HepG2 (cell line): ENCODE measurements around the gene ISCU. TPM values are rescaled to one million over a fixed set of nuclear protein-coding genes. Genes with fewer than 3 reads are reported as not detected.

Source experiments
- ATAC-seq: fragments of 200-7000 bp; cut with Tn5 transposase; 3 replicates; pipeline ENCODE4 v1.9.1; 2020; ENCODE audit warnings: mild to moderate bottlenecking, moderate library complexity
- BruUV-seq: library from RNA; stranded (reverse); fragments of 400-500 nt; replicated peaks from 2 replicates; lab custom pipeline; 2021; lab: Mats Ljungman, UMichigan
- CTCF ChIA-PET: fragments of 300-600 bp; formaldehyde crosslinking; extraction: SDS; loops from one replicate; lab custom pipeline; 2021; ENCODE audit warnings: low total read pairs, inconsistent platforms, low intra/inter-chr PET ratio; lab: Yijun Ruan, JAX
- POLR2A ChIA-PET: fragments of 350-600 bp; sonication (Branson Sonifier 250); formaldehyde crosslinking; loops from one replicate; lab custom pipeline; 2020; ENCODE audit warnings: antibody characterized with exemption, inconsistent platforms; lab: Yijun Ruan, JAX
- DNase-seq: peaks from one replicate; pipeline ENCODE4 v3.0.0-alpha.2; 2015; ENCODE audit warnings: low spot score
- FAIRE-seq: peaks from 3 replicates; lab custom pipeline; 2011; peaks lifted over from hg19 to GRCh38; lab: Jason Lieb, UNC
- H2AFZ ChIP-seq: one replicate; pipeline ENCODE4 v1.6.1; 2011; ENCODE audit warnings: low read length, inconsistent platforms
- H3K27ac ChIP-seq: fragments of 300-600 bp; 3 replicates; pipeline ENCODE4 v1.8.0; 2011; ENCODE audit warnings: mixed run types, mild to moderate bottlenecking, mixed read lengths, low read length, inconsistent platforms; ENCODE audit not compliant: insufficient read depth; ENCODE audit errors: extremely low read length
- H3K27me3 ChIP-seq, 2 experiments: fragments of 200-600 bp in 1 of 2; 2 replicates in 1 of 2; 3 replicates in 1 of 2; pipeline versions ENCODE4 v1.6.0 to v1.8.0; 2011; ENCODE audit warnings: low read length in 2 of 2, mild to moderate bottlenecking in 2 of 2, moderate library complexity in 2 of 2, inconsistent platforms in 1 of 2; ENCODE audit not compliant: insufficient read depth in 2 of 2, control insufficient read depth in 1 of 2
- H3K36me3 ChIP-seq, 2 experiments: fragments of 200-600 bp in 1 of 2; replicated peaks in 1 of 2; 2 replicates in 1 of 2; 3 replicates in 1 of 2; pipeline versions ENCODE4 v1.5.1 to v1.8.0; 2011; ENCODE audit warnings: low read length in 2 of 2, inconsistent platforms in 1 of 2; ENCODE audit not compliant: insufficient read depth in 2 of 2, control insufficient read depth in 1 of 2
- H3K4me1 ChIP-seq: 2 replicates; pipeline ENCODE4 v1.5.1; 2012; ENCODE audit warnings: low read length, inconsistent platforms; ENCODE audit not compliant: insufficient read depth
- H3K4me2 ChIP-seq: 2 replicates; pipeline ENCODE4 v1.6.0; 2011; ENCODE audit warnings: low read depth, low read length, inconsistent platforms
- H3K4me3 ChIP-seq, 3 experiments: fragments of 200-600 bp in 1 of 3; sonication (generic), shearing (Covaris generic) in 1 of 3; replicated peaks in 1 of 3; 2 replicates each; pipeline ENCODE4 v1.5.1; 2011 to 2016; ENCODE audit warnings: low read length in 3 of 3, inconsistent platforms in 2 of 3, low read depth in 2 of 3, mild to moderate bottlenecking in 2 of 3, control low read depth in 1 of 3, mixed read lengths in 1 of 3; ENCODE audit not compliant: insufficient read depth in 1 of 3
- H3K79me2 ChIP-seq: one replicate; pipeline ENCODE4 v1.6.1; 2011; ENCODE audit warnings: low read length, inconsistent platforms; ENCODE audit not compliant: insufficient read depth
- H3K9ac ChIP-seq: 2 replicates; pipeline ENCODE4 v1.6.0; 2011; ENCODE audit warnings: mild to moderate bottlenecking, low read depth, low read length, inconsistent platforms; ENCODE audit not compliant: insufficient read depth
- H3K9me3 ChIP-seq: 2 replicates; pipeline ENCODE4 v1.5.1; 2012; ENCODE audit warnings: mild to moderate bottlenecking, low read length
- H4K20me1 ChIP-seq: 2 replicates; pipeline ENCODE4 v1.6.0; 2011; ENCODE audit warnings: inconsistent platforms, mild to moderate bottlenecking, low read length, moderate library complexity; ENCODE audit not compliant: insufficient read depth
- FIP1L1 ChIP-seq: fragments of 200-400 bp; formaldehyde crosslinking; IDR thresholded peaks from 2 replicates; pipeline ENCODE4 v1.6.1; 2018; ENCODE audit warnings: low read depth, mild to moderate bottlenecking, low read length, moderate library complexity, borderline replicate concordance; ENCODE audit not compliant: insufficient read depth
- GATAD2A ChIP-seq: IDR thresholded peaks from 2 replicates; pipeline ENCODE4 v1.6.1; 2016
- MTA1 ChIP-seq: sonication (generic); formaldehyde crosslinking; IDR thresholded peaks from 2 replicates; pipeline ENCODE4 v1.4.0; 2020; ENCODE audit warnings: missing genetic modification reagents, mild to moderate bottlenecking, borderline replicate concordance
- ZBTB4 ChIP-seq: sonication (generic); formaldehyde crosslinking; IDR thresholded peaks from 2 replicates; pipeline ENCODE4 v1.4.0; 2020; ENCODE audit warnings: missing genetic modification reagents, mild to moderate bottlenecking, borderline replicate concordance
- ZBTB40 ChIP-seq, 2 experiments: fragments of 450-650 bp in 1 of 2; sonication (generic) in 1 of 2; formaldehyde crosslinking in 1 of 2; IDR thresholded peaks; 2 replicates each; pipeline versions ENCODE4 v1.6.1 to v1.8.0; 2016 to 2022; ENCODE audit warnings: antibody characterized with exemption in 1 of 2, mild to moderate bottlenecking in 1 of 2, missing genetic modification reagents in 1 of 2
- ZNF101 ChIP-seq: sonication (generic); formaldehyde crosslinking; IDR thresholded peaks from 2 replicates; pipeline ENCODE4 v1.4.0; 2020; ENCODE audit warnings: mild to moderate bottlenecking, low read depth, missing genetic modification reagents, borderline replicate concordance
- ZNF512B ChIP-seq: sonication (generic); formaldehyde crosslinking; IDR thresholded peaks from 2 replicates; pipeline ENCODE4 v1.5.1; 2020; ENCODE audit warnings: missing genetic modification reagents, mild to moderate bottlenecking, borderline replicate concordance
- ZNF530 ChIP-seq: sonication (generic); formaldehyde crosslinking; IDR thresholded peaks from 2 replicates; pipeline ENCODE4 v1.5.0; 2020; ENCODE audit warnings: low read depth, mild to moderate bottlenecking, missing genetic modification reagents
- WGBS: methylation state at CpG from one replicate; pipeline ENCODE4 v1.1.6; 2017; ENCODE audit warnings: low lambda C conversion rate; 5-methylcytosine and 5-hydroxymethylcytosine counted together
- in situ Hi-C: cut with HindIII; loops from 2 replicates; pipeline ENCODE4 v1.10.0; 2017; ENCODE audit warnings: low pct_unique_long_range_greater_than_20kb; ENCODE audit not compliant: extremely low pct_ligation_motif_present
- intact Hi-C: fragments of 100-400 bp; cut with micrococcal nuclease; formaldehyde crosslinking; loops from one replicate; pipeline ENCODE4 v1.10.0; 2022; ENCODE audit not compliant: unreplicated experiment
- polyA plus RNA-seq, 8 experiments: library from polyadenylated mRNA; depleted of rRNA in 3 of 8; stranded (reverse) in 7 of 8; unstranded in 1 of 8; fragments of >200 nt; fragmentation: Illumina TruSeq in 4 of 8; extraction: Trizol in 4 of 8; gene quantifications; 2 replicates each; pipeline versions ENCODE4 v1.2.1 to v1.2.3, GENCODE V29; 2011 to 2016; ENCODE audit warnings: low read depth in 4 of 8, missing spikeins in 1 of 8, mixed read lengths in 1 of 8; ENCODE audit not compliant: insufficient read depth in 1 of 8
- total RNA-seq, 5 experiments: library from RNA; depleted of rRNA; stranded (reverse); fragments of >200 nt; fragmentation: Illumina TruSeq; extraction: Trizol; gene quantifications; 2 replicates each; pipeline ENCODE4 v1.2.3, GENCODE V29; 2016; ENCODE audit warnings: low read depth in 1 of 5

Gene ISCU
- total and polyA plus RNA-seq, 2 of the 13 experiments (the other 11 are each of a cell fraction or from before 2014, with no cell fraction given), result 94.4 to 107 TPM

GRCh38 chr12:108614639-108615038 lies 52.2 kb downstream of the ISCU start:
- H3K27me3 ChIP-seq, result peaks cover 0 to 21% of the 10 kb centered on the region in 2 experiments; a peak in 4 of 5 replicates
- H3K4me1 ChIP-seq, result peaks cover 19% of the 10 kb centered on the region
- DNase-seq, result no peak
- no peak for FAIRE-seq
- intact Hi-C loops (no loop called here), in situ Hi-C loops (loop anchor here (5.0 kb wide), 1 partner anchor 47 kb away; no protein-coding TSS in a partner anchor)
- H3K9ac ChIP-seq, result no peak overlapping the region
- no peak for ATAC-seq
- WGBS, result 30% methylated on average over 5 of the region's 6 CpGs
- no peaks in the 10 kb centered on the region for H4K20me1 ChIP-seq
- no peaks in the 10 kb centered on the region for H3K36me3 ChIP-seq
- no peak overlapping the region for H3K4me3 ChIP-seq
- ChIA-PET CTCF (interaction anchor here (1.2 kb wide), 1 partner anchor 50 kb away, joined by 4 read pairs; no protein-coding TSS in a partner anchor), POLR2A (no interaction called here)
- no peak overlapping the region for H2AFZ ChIP-seq
- no peaks in the 10 kb centered on the region for H3K9me3 ChIP-seq
- H3K27ac ChIP-seq, result no peak overlapping the region
- no TSS peak for BruUV-seq
- no peaks in the 10 kb centered on the region for H3K79me2 ChIP-seq
- H3K4me2 ChIP-seq, result no peak overlapping the region
- TF ChIP-seq GATAD2A (CRISPR knock-in tag) (no peak), ZBTB4 (CRISPR knock-in tag) (no peak), ZBTB40 (IDR thresholded peaks at IDR 0.05) (no peak), ZBTB40 (CRISPR knock-in tag; IDR thresholded peaks at IDR 0.05) (no peak), ZNF512B (CRISPR knock-in tag) (no peak), ZNF101 (CRISPR knock-in tag) (no peak), FIP1L1 (no peak), MTA1 (CRISPR knock-in tag) (no peak), ZNF530 (CRISPR knock-in tag) (no peak)
